WI38 (cell line): ENCODE data around the gene TNFRSF13B.

Experiments used
- H3K4me3 ChIP-seq: 2 replicates; pipeline ENCODE4 v1.5.1; 2011; ENCODE audit warnings: low read depth, mild to moderate bottlenecking, control low read depth, low read length
- TF ChIP-seq, protein P1 (sequence below): IDR thresholded peaks from 2 replicates; pipeline ENCODE4 v1.5.1; 2012; ENCODE audit warnings: low read depth, mild to moderate bottlenecking, control low read depth, low read length

Gene TNFRSF13B

GRCh38 chr17:16945136-16945482 is 26.8 kb downstream of the TNFRSF13B start:
- TF ChIP-seq, protein P1, sequence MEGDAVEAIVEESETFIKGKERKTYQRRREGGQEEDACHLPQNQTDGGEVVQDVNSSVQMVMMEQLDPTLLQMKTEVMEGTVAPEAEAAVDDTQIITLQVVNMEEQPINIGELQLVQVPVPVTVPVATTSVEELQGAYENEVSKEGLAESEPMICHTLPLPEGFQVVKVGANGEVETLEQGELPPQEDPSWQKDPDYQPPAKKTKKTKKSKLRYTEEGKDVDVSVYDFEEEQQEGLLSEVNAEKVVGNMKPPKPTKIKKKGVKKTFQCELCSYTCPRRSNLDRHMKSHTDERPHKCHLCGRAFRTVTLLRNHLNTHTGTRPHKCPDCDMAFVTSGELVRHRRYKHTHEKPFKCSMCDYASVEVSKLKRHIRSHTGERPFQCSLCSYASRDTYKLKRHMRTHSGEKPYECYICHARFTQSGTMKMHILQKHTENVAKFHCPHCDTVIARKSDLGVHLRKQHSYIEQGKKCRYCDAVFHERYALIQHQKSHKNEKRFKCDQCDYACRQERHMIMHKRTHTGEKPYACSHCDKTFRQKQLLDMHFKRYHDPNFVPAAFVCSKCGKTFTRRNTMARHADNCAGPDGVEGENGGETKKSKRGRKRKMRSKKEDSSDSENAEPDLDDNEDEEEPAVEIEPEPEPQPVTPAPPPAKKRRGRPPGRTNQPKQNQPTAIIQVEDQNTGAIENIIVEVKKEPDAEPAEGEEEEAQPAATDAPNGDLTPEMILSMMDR = no peak
- H3K4me3 ChIP-seq = no peak overlapping the region

GRCh38 chr17:16944334-16945135 is 27.4 kb downstream of the TNFRSF13B start:
- TF ChIP-seq, protein P1 = no peak
- no peak overlapping the region for H3K4me3 ChIP-seq

DNA sequence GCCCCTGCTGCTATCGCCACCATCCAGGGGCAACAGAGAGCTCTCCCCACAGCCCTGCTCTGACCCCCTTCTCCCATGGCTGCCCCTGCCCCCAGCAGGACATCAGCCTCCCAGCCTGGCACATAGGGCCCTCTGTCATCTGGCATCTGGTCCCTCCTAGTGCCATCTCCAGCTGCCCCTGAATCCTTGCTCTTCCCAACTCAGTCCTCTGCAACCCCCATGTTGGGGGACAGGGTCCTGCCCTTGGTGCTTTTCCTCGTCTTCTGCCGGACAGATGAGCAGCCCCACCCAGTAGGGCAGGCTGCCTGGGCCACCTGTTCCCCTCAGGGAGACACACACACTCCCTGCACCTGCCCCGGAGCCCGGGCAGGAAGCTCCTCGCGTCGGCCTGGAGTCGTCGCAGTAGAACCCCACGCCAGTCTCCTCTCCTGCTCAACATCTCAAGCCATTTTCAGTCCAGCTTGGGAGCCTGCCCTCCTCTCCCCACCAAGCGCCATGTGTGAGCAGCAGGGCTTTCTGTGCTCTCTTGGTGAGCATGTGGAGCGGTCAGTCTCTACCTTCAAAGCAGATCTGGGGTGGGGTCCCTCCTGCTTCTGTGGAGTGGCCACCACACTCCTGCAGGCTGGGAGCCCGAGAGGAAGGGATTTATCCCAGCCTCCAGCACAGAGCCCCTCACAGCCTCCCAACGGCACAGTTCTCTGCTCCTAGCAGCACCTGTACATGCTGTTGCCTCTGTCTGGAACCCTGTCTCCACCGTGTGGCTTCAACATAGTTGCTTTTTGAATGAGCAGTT is 28.2 kb downstream of the TNFRSF13B start:
- TF ChIP-seq, protein P1 = no peak
- no peak overlapping the region for H3K4me3 ChIP-seq

DNA sequence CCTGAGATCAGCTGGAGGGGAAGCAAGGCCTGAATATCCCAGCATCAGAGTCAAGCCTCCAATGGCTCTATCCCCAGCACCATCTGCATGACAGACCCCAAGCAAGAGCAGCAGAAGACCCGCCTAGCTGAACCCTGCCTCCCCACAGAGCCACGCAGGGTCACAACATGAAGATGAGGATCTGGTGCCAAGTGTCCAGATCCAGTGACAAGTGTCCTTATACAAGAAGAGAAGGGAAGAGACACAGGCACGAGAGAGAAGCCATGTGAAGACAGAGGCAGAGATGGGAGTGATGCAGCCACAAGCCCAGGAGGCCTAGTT is 28.9 kb downstream of the TNFRSF13B start:
- H3K4me3 ChIP-seq = no peak overlapping the region
- TF ChIP-seq, protein P1 = no peak

DNA sequence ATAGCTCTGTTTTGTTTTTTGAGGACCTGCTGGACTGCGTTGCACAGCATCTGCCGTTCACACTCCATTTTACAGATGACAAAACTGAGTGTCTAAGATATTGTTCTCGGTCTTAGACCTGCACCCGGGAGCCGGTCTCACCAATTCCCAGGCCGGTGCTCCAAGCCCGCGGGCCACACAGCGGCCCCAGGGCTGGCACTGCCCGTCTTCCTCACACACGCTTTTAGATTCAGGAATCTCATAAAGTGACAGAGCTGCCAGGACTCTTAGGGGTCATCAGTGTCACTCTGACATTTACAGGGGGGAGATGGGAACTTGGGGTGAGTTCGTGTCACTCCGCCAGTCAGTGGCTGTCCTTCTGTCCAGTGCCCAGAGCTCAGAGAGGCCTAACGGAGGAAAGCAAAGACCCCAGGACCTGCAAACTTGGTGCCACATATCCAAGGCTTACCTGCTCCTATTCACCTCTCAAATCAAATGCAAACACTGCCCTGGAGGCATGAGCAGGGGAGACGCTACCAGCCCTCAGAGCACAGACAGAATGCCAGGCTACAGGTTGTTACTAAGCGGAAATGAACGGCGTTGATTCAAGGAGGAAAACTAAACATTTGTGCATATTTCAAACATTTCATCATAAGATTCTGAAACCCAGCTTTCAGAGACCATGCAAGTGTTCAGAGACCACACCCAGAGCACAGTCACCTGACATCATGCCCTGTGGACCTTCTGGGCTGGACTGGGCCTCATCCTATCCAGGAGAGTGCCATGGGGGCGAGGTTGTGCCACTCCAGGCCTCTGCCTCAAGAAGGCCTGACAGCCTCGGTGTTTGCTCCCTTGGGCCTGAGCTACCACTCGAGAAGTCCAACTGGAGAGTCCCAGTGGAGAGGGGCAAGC is 29.5 kb downstream of the TNFRSF13B start:
- no peak overlapping the region for H3K4me3 ChIP-seq
- TF ChIP-seq, protein P1 = no peak

- no peak overlapping the region for H3K4me3 ChIP-seq
- TF ChIP-seq, protein P1 = no peak
These were observed 30.6 kb downstream of the TNFRSF13B start for GRCh38 chr17:16941072-16942036.
